IMR-90 (cell line): ENCODE measurements around the gene SLC12A8. TPM values are rescaled to one million over a fixed set of nuclear protein-coding genes. Genes with fewer than 3 reads are reported as not detected.

Experiments used
- ATAC-seq: fragments of 200-7000 bp; cut with Tn5 transposase; 2 replicates; pipeline ENCODE4 v1.9.1; 2020; ENCODE audit warnings: low read depth, mild to moderate bottlenecking, moderate library complexity
- BruUV-seq: library from RNA; stranded (reverse); fragments of 400-500 nt; replicated peaks from 2 replicates; lab custom pipeline; 2021; lab: Mats Ljungman, UMichigan
- CTCF ChIA-PET: fragments of 300-600 bp; formaldehyde crosslinking; extraction: SDS; loops from one replicate; lab custom pipeline; 2021; ENCODE audit warnings: antibody characterized with exemption; lab: Yijun Ruan, JAX
- POLR2A ChIA-PET: fragments of 300-600 bp; sonication (Branson Sonifier 250); formaldehyde crosslinking; loops from one replicate; lab custom pipeline; 2022; ENCODE audit warnings: antibody characterized with exemption; ENCODE audit not compliant: unreplicated experiment; lab: Charles Lee
- DNase-seq: peaks from one replicate; pipeline ENCODE4 v3.0.0; 2013
- H2AFZ ChIP-seq: replicated peaks from 2 replicates; pipeline ENCODE3; 2013; ENCODE audit warnings: low read length, mild to moderate bottlenecking; ENCODE audit not compliant: poor library complexity
- H2AK5ac ChIP-seq: 2 replicates; pipeline ENCODE4 v1.6.1; 2013; ENCODE audit warnings: low read depth, low read length, inconsistent platforms
- H2AK9ac ChIP-seq: replicated peaks from 2 replicates; pipeline ENCODE3; 2013; ENCODE audit warnings: mild to moderate bottlenecking, low read depth, low read length, moderate library complexity; ENCODE audit not compliant: poor library complexity
- H2BK120ac ChIP-seq: 2 replicates; pipeline ENCODE4 v1.6.1; 2013; ENCODE audit warnings: low read depth, low read length, inconsistent platforms
- H2BK15ac ChIP-seq: 3 replicates; pipeline ENCODE4 v1.6.1; 2013; ENCODE audit warnings: low read depth, low read length, inconsistent platforms
- H2BK20ac ChIP-seq: 2 replicates; pipeline ENCODE4 v1.6.1; 2013; ENCODE audit warnings: low read depth, mild to moderate bottlenecking, inconsistent platforms, low read length, moderate library complexity
- H2BK5ac ChIP-seq: 2 replicates; pipeline ENCODE4 v1.6.1; 2013; ENCODE audit warnings: mild to moderate bottlenecking, low read depth, low read length, inconsistent platforms; ENCODE audit not compliant: poor library complexity, severe bottlenecking
- H3K14ac ChIP-seq: replicated peaks from 2 replicates; pipeline ENCODE4 v1.6.1; 2013; ENCODE audit warnings: low read depth, low read length, inconsistent platforms
- H3K18ac ChIP-seq: 2 replicates; pipeline ENCODE4 v1.6.1; 2013; ENCODE audit warnings: low read depth, low read length, control low read depth
- H3K23ac ChIP-seq: 2 replicates; pipeline ENCODE4 v1.6.1; 2013; ENCODE audit warnings: low read depth, low read length, inconsistent platforms
- H3K27ac ChIP-seq: 2 replicates; pipeline ENCODE4 v1.5.1; 2013; ENCODE audit warnings: mild to moderate bottlenecking, control low read depth, low read length; ENCODE audit not compliant: insufficient read depth
- H3K27me3 ChIP-seq: 2 replicates; pipeline ENCODE4 v1.6.1; 2013; ENCODE audit warnings: low read length; ENCODE audit not compliant: control insufficient read depth, insufficient read depth
- H3K36me3 ChIP-seq: 2 replicates; pipeline ENCODE4 v1.6.1; 2013; ENCODE audit warnings: low read length, mixed read lengths; ENCODE audit not compliant: control insufficient read depth, insufficient read depth
- H3K4ac ChIP-seq: 2 replicates; pipeline ENCODE4 v1.6.1; 2013; ENCODE audit warnings: low read depth, low read length, inconsistent platforms
- H3K4me1 ChIP-seq: 2 replicates; pipeline ENCODE4 v1.6.1; 2013; ENCODE audit warnings: low read length, mixed read lengths; ENCODE audit not compliant: control insufficient read depth, insufficient read depth
- H3K4me2 ChIP-seq: 2 replicates; pipeline ENCODE4 v1.6.1; 2013; ENCODE audit warnings: low read depth, mild to moderate bottlenecking, control low read depth, low read length, moderate library complexity
- H3K4me3 ChIP-seq: 2 replicates; pipeline ENCODE4 v1.5.1; 2013; ENCODE audit warnings: low read depth, mild to moderate bottlenecking, control low read depth, low read length, moderate library complexity; ENCODE audit not compliant: insufficient read depth
- H3K56ac ChIP-seq: 2 replicates; pipeline ENCODE4 v1.6.1; 2013; ENCODE audit warnings: low read length, inconsistent platforms; ENCODE audit not compliant: insufficient read depth; ENCODE audit errors: extremely low read depth
- H3K79me1 ChIP-seq, 2 experiments: 2 replicates each; pipeline ENCODE4 v1.6.1; 2013; ENCODE audit warnings: low read length in 2 of 2, inconsistent platforms in 1 of 2, low read depth in 1 of 2
- H3K9ac ChIP-seq: 2 replicates; pipeline ENCODE4 v1.6.1; 2013; ENCODE audit warnings: low read depth, low read length, control low read depth
- H3K9me1 ChIP-seq: 2 replicates; pipeline ENCODE4 v1.6.1; 2013; ENCODE audit warnings: low read length, inconsistent platforms; ENCODE audit not compliant: insufficient read depth
- H3K9me3 ChIP-seq: 2 replicates; pipeline ENCODE4 v1.6.1; 2013; ENCODE audit warnings: low read length; ENCODE audit not compliant: control insufficient read depth, insufficient read depth
- H4K20me1 ChIP-seq: 2 replicates; pipeline ENCODE4 v1.6.1; 2013; ENCODE audit warnings: low read length, inconsistent platforms; ENCODE audit not compliant: insufficient read depth
- H4K5ac ChIP-seq: 2 replicates; pipeline ENCODE4 v1.6.1; 2013; ENCODE audit warnings: mild to moderate bottlenecking, low read depth, low read length, control low read depth
- H4K8ac ChIP-seq, 2 experiments: 2 replicates each; pipeline ENCODE4 v1.6.1; 2013; ENCODE audit warnings: low read depth in 2 of 2, low read length in 2 of 2, control low read depth in 1 of 2, inconsistent platforms in 1 of 2
- H4K91ac ChIP-seq: 2 replicates; pipeline ENCODE4 v1.6.1; 2013; ENCODE audit warnings: low read depth, low read length, inconsistent platforms; ENCODE audit not compliant: insufficient read depth
- CEBPB ChIP-seq: IDR thresholded peaks from 2 replicates; pipeline ENCODE4 v1.6.1; 2012; ENCODE audit warnings: low read depth, low read length, improper control_type of control experiment
- MAZ ChIP-seq: IDR thresholded peaks from 2 replicates; pipeline ENCODE4 v1.6.1; 2012; ENCODE audit warnings: low read depth, mild to moderate bottlenecking, low read length, improper control_type of control experiment, moderate library complexity, borderline replicate concordance
- RAD21 ChIP-seq: IDR thresholded peaks from 2 replicates; pipeline ENCODE4 v1.6.1; 2012; ENCODE audit warnings: low read length, improper control_type of control experiment
- WGBS, 2 experiments: methylation state at CpG; one replicate each; pipeline versions ENCODE4 v1.1.5 to v1.1.7; 2013; ENCODE audit warnings: missing lambda C conversion rate in 2 of 2; ENCODE audit not compliant: insufficient read length in 1 of 2; ENCODE audit errors: extremely low coverage in 2 of 2; 5-methylcytosine and 5-hydroxymethylcytosine counted together
- dilution Hi-C: fragments of 300-500 bp; cut with HindIII; formaldehyde crosslinking; loops from one replicate; pipeline ENCODE4 v1.14.3; 2018; ENCODE audit warnings: low sequenced_read_pairs; ENCODE audit not compliant: unreplicated experiment
- in situ Hi-C: fragments of 300-500 bp; cut with MboI; formaldehyde crosslinking; loops from 3 replicates; pipeline ENCODE4 v1.14.3; 2019; ENCODE audit warnings: low sequenced_read_pairs, inconsistent platforms, mixed read lengths
- intact Hi-C: fragments of 100-400 bp; cut with micrococcal nuclease; formaldehyde crosslinking; loops from 2 replicates; pipeline ENCODE4 v1.10.0; 2022
- polyA plus RNA-seq, 3 experiments: library from polyadenylated mRNA; depleted of rRNA; stranded (reverse); fragments of >200 nt; gene quantifications; 2 replicates each; pipeline ENCODE4 v1.2.3, GENCODE V29; 2012; ENCODE audit warnings: low replicate concordance in 1 of 3
- total RNA-seq: library from RNA; depleted of rRNA; stranded (reverse); fragments of >200 nt; gene quantifications from 2 replicates; pipeline ENCODE4 v1.2.3, GENCODE V29; 2012

Gene SLC12A8
- total and polyA plus RNA-seq, 2 of the 4 experiments (the other 2 are of a cell fraction): 2.2 to 4.3 TPM

DNA sequence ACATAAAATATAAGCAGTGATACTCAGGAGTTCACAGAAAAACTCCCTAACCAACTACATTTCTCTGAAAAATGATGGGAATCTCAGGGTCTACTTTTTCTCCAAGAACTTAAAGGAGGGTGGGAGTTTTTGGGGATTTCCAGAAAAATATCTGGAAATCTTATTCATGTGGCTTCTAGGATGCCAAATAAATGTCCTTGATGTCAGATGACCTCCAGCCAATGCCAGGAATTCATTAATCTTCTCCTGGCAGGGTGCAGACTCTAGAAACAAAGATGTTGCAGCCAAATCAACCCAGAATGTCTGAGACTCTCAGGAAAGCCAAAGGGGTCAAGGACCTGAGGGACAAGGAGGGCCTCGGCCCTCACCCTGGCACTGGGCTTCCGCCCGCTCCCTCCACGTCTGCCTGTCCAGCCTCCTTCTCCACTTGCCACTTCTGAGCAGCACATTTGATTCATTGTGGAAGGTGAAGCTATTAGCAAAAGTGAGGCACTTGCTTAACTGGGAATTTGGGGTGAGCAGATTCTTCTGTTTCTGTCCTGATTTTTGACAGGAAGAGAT, 94.8 kb downstream of the SLC12A8 start (continued):
- TF ChIP-seq CEBPB: no peak

- Histone ChIP-seq H3K27me3 (no peaks in the 10 kb centered on the region), H3K9ac (peak overlapping the region; percentile 48; the same call in 1 of the 2 replicates), H3K27ac (peak overlapping the region; percentile 84; the same call in 1 of the 2 replicates), H3K36me3 (no peaks in the 10 kb centered on the region), H3K56ac (peak overlapping the region; percentile 43; the same call in 1 of the 2 replicates), H3K4me2 (no peak overlapping the region), H2BK5ac (peak overlapping the region; percentile 47), H3K14ac (peak overlapping the region; percentile 80), H4K5ac (peak overlapping the region; percentile 70), H3K9me1 (peaks cover 11% of the 10 kb centered on the region), H3K4me3 (no peak overlapping the region), H2BK120ac (peak overlapping the region; percentile 96), H4K8ac (peak overlapping the region; percentile 6 to 80; a peak in 3 of 4 replicates), H2BK20ac (peak overlapping the region; percentile 92), H2BK15ac (peak overlapping the region; percentile 86; the same call in 2 of the 3 replicates), H3K23ac (peak overlapping the region; percentile 37), H3K4ac (peak overlapping the region; percentile 89), H3K4me1 (peaks cover 27% of the 10 kb centered on the region), H3K18ac (peak overlapping the region; percentile 76), H4K20me1 (no peaks in the 10 kb centered on the region), H2AK9ac (peak overlapping the region; percentile 6), H3K79me1 (no peaks in the 10 kb centered on the region), H2AFZ (peak overlapping the region; percentile 75), H3K9me3 (no peaks in the 10 kb centered on the region), H2AK5ac (peak overlapping the region; percentile 83; the same call in 1 of the 2 replicates), H4K91ac (peak overlapping the region; percentile 90)
- ChIA-PET CTCF (interaction anchor here (0.5 kb wide), 1 partner anchor 460 kb away, joined by 3 read pairs; no protein-coding TSS in a partner anchor), POLR2A (no interaction called here)
- in situ Hi-C loops (no loop called here), dilution Hi-C loops (no loop called here), intact Hi-C loops (loop anchor here (5.0 kb wide), 1 partner anchor 114 kb away; no protein-coding TSS in a partner anchor)
- BruUV-seq: no TSS peak
- ATAC-seq (peak; percentile 87), DNase-seq (peak; percentile 77)
- TF ChIP-seq MAZ (no peak), RAD21 (0 out of 2 replicates have a peak, but pooled peaks have one; percentile 12)
- 80% methylated on average over 1 of the region's 6 CpGs; no CpG with 5 or more reads in 1 of the 2 experiments for WGBS, 2 experiments
Observed at GRCh38 chr3:125116311-125117080, 96.1 kb downstream of the SLC12A8 start.
